NCI-H82 (cell line): ENCODE data around the gene PDZD2.
"Not testable (repeated sequence)": the region's sequence is repeated elsewhere in the genome, so short reads cannot be mapped to it uniquely, and the experiment has no call there.

Experiments used
- DNase-seq: peaks from one replicate; lab custom pipeline; 2025; lab: John Stamatoyannopoulos, UW

The PDZD2 gene

GRCh38 chr5:32076699-32077695 is 438.1 kb downstream of the PDZD2 start:
- DNase-seq = peak; percentile 61

- not testable (repeated sequence) for DNase-seq
These were observed 439.9 kb downstream of the PDZD2 start for GRCh38 chr5:32078855-32079254.

DNA sequence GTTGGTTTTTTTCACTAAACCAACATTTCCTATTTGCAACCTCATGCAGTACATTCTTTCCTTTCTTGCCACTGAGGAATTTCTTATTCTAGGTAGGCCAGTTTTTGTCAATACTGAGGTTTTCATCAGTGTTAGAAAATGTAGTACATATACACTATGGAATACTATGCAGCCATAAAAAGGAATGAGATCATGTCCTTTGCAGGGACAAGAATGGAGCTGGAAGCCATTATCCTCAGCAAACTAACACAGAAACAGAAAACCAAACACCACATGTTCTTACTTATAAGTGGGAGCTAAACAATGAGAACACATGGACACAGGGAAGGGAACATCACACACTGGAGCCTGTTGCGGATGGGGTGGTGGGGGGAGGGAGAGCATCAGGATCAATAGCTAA is 441.6 kb downstream of the PDZD2 start:
- DNase-seq = not testable (repeated sequence)

- DNase-seq = no peak
These were observed 443.8 kb downstream of the PDZD2 start for GRCh38 chr5:32082701-32083100.

- no peak for DNase-seq
These were observed 445.1 kb downstream of the PDZD2 start for GRCh38 chr5:32083981-32084430.

DNA sequence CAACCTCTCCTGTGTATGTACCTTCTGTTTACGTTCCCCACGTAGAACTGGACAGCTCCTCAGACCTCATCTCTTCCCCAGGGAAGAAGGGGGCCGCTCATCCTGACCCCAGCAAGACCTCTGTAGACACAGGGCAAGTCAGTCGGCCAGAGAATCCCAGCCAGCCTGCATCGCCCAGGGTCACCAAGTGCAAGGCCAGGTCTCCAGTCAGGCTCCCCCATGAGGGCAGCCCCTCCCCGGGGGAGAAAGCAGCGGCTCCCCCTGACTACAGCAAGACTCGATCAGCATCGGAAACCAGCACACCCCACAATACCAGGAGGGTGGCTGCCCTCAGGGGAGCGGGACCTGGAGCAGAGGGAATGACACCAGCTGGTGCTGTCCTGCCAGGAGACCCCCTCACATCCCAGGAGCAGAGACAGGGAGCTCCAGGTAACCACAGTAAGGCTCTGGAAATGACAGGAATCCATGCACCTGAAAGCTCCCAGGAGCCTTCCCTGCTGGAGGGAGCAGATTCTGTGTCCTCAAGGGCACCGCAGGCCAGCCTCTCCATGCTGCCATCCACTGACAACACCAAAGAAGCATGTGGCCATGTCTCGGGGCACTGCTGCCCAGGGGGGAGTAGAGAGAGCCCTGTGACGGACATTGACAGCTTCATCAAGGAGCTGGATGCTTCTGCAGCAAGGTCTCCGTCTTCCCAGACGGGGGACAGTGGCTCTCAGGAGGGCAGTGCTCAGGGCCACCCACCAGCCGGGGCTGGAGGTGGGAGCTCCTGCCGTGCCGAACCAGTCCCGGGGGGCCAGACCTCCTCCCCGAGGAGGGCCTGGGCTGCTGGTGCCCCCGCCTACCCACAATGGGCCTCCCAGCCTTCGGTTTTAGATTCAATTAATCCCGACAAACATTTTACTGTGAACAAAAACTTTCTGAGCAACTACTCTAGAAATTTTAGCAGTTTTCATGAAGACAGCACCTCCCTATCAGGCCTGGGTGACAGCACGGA is 448.5 kb downstream of the PDZD2 start:
- DNase-seq = no peak

- peak; percentile 13 for DNase-seq
These were observed 449.3 kb downstream of the PDZD2 start for GRCh38 chr5:32088214-32088613.

DNA sequence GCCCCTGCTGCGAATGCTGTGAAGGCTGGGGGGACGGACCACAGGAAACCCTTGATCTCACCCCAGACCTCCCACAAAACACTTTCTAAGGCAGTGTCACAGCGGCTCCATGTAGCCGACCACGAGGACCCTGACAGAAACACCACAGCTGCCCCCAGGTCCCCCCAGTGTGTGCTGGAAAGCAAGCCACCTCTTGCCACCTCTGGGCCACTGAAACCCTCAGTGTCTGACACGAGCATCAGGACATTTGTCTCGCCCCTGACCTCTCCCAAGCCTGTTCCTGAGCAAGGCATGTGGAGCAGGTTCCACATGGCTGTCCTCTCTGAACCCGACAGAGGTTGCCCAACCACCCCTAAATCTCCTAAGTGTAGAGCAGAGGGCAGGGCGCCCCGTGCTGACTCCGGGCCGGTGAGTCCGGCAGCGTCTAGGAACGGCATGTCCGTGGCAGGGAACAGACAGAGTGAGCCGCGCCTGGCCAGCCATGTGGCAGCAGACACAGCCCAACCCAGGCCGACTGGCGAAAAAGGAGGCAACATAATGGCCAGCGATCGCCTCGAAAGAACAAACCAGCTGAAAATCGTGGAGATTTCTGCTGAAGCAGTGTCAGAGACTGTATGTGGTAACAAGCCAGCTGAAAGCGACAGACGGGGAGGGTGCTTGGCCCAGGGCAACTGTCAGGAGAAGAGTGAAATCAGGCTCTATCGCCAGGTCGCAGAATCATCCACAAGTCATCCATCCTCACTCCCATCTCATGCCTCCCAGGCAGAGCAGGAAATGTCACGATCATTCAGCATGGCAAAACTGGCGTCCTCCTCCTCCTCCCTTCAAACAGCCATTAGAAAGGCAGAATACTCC is 450.4 kb downstream of the PDZD2 start:
- no peak for DNase-seq

DNA sequence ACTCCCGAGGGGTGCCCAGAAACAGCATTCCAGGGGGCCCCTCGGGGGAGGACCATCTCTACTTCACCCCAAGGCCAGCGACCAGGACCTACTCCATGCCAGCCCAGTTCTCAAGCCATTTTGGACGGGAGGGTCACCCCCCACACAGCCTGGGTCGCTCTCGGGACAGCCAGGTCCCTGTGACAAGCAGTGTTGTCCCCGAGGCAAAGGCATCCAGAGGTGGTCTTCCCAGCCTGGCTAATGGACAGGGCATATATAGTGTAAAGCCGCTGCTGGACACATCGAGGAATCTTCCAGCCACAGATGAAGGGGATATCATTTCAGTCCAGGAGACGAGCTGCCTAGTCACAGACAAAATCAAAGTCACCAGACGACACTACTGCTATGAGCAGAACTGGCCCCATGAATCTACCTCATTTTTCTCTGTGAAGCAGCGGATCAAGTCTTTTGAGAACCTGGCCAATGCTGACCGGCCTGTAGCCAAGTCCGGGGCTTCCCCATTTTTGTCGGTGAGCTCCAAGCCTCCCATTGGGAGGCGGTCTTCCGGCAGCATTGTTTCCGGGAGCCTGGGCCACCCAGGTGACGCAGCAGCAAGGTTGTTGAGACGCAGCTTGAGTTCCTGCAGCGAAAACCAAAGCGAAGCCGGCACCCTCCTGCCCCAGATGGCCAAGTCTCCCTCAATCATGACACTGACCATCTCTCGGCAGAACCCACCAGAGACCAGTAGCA is 451.3 kb downstream of the PDZD2 start:
- DNase-seq = no peak

DNA sequence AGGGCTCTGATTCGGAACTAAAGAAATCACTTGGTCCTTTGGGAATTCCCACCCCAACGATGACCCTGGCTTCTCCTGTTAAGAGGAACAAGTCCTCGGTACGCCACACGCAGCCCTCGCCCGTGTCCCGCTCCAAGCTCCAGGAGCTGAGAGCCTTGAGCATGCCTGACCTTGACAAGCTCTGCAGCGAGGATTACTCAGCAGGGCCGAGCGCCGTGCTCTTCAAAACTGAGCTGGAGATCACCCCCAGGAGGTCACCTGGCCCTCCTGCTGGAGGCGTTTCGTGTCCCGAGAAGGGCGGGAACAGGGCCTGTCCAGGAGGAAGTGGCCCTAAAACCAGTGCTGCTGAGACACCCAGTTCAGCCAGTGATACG is 451.8 kb downstream of the PDZD2 start:
- no peak for DNase-seq

DNA sequence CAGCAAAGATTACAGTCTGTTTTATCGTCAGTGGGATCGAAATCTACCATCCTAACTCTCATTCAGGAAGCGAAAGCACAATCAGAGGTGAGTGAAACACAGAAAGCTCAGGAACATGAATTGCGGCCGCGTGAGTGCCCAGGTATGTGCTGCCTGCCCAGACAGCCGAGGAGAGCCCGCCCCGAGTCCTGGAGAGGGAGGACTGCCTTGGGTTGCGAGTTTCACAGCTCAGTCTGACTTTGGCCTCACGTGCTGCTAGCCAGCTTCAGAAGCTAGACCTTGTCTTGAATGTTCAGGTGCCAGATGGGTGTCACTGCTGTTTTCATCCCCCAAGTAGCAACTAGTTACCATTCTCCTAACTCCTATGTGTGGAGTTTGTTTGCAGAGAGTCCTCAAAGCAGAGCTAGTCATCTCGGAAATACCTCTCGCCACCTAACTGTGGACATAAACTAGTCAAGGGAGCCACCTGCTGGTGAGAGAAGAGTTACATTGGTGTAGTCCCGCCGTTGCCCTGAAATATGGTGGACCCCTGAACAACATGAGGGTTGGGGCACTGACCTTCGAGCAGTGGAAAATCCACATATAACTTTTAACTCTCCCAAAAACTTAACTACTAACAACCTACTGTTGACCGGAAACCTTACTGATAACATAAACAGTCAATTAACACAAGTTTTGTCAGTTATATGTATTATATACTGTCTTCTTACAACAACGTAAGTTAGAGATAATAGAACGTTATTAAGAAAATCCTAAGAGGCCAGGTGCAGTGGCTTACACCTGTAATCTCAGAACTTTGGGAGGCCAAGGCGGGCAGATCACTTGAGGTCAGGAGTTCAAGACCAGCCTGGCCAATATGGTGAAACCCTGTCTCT is 454.2 kb downstream of the PDZD2 start:
- peak; percentile 89 for DNase-seq

GRCh38 chr5:32094691-32095090 is 455.8 kb downstream of the PDZD2 start:
- DNase-seq = no peak

DNA sequence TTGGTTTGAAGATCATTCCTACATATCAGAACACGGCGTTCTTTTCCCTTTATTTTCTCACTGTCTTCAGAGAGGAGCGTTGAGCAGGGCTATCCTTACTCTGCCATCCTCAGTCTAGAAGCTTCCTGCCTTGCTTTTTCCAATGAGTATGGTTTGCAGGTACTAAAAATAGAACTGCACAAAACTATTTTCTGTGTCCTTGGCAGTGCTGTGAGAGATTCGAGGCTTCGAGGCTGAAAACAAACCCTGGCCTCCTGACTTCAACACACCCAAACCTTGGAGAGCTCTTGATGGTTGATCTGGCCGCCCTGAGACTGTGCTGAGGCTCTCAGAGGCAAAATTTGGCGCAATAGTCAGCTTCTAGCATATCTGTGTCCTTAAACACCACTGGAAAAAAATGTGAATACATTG is 456.3 kb downstream of the PDZD2 start:
- DNase-seq = no peak

DNA sequence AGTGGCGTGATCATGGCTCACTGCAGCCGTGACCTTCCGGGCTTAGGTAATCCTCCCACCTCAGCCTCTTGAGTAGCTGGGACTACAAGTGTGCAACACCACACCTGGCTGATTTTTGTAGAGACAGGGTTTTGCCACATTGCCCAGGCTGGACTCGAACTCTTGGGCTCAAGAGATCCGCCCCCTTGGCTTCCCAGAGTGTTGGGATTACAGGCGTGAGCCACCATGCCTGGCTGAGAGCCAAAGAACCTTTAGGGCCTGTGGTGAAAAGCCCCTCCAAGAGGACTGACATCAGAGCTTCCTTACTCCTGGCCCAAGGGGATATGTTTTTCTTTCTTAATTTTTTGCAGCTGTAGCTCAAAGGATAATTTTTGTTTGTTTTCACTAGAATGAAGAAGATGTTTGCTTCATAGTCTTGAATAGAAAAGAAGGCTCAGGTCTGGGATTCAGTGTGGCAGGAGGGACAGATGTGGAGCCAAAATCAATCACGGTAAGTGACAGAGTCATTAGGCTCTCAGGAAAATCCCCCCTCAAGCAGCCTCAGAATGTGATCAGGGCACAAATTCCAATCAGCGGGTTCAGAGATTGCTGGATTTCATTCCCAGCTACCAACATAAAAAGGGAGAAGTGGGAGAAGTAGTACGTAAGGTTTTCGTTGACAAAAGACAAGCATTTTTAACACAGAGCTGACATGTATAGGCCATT is 458.1 kb downstream of the PDZD2 start:
- DNase-seq = peak; percentile 95

DNA sequence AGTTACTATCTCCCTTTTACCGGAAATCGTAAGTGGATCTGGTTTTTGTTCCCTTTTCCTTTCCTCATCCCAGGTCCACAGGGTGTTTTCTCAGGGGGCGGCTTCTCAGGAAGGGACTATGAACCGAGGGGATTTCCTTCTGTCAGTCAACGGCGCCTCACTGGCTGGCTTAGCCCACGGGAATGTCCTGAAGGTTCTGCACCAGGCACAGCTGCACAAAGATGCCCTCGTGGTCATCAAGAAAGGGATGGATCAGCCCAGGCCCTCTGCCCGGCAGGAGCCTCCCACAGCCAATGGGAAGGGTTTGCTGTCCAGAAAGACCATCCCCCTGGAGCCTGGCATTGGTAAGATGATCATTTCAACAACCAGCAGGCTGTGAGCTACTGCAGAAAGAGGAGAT is 459.4 kb downstream of the PDZD2 start:
- DNase-seq = peak; percentile 67

DNA sequence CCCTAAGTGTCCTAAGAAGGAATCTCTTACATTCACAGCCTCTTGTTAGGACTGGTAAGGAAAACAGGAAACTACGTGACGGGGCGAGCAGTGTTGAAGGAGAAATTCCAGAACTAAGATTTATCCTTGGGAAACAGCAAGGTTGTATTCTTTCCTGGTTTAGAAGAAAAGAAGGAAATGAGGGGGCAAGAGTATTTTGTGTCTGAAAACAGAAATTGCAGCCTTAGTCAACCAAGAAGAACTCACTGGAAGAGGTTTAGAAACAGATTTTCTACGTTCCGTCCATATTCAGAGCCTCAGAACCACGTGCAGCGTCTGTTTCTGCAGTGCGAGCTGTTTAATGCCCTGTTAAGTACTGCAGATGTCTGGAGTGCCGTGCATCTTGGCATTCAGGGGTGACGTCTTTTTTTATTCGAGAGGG is 460.0 kb downstream of the PDZD2 start:
- DNase-seq = no peak

DNA sequence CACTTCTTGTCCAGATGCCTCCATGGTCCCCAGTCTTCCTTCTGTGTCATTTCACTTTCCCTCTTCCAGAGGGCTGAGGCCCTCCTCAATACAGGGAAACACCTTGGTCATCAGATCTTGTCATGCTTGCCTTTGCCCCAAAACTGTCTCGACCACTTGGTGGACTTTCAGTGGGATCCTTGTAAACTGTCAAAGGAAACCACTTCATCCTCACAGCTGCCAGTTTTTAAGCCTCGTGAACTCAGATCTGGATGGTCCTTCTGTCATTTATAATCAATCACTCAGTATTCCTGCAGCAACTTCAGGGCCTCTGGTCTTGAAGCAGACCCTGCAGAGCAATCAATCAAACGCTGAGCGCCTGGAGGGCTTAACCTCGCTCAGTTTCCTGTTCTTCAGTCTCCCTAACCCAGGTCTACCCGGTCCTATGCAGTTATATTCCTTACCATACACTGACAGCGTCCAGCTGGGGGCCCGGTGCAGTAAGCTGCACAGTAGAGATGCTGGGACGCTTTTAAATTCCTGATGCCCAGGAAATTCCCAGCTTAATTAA is 460.6 kb downstream of the PDZD2 start:
- DNase-seq = peak; percentile 81

DNA sequence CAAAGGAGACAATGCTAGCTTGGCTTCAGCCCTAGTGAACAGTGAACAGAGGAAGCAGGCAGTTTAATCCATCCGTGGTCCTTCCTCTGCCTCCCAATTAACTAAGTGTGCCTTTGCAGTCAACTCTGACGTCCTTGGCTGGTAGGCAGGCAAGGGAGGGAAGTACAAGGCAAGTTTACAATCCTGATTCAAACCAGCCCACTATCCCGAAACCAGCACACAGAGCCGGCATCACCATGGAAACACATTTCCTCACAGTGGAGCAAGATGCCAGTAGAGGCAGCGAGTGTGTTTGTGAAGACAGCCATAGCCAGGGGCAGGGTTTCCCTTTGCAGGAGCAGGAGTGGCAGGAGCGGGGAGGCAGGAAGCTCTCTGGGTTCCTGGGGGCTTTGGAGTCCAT is 461.3 kb downstream of the PDZD2 start:
- peak; percentile 22 for DNase-seq
